T-cell (primary cell): ENCODE data around the gene RAB18. TPM values are rescaled to one million over a fixed set of nuclear protein-coding genes. Genes with fewer than 3 reads are reported as not detected.

ENCODE experiments used
- ATAC-seq, 4 experiments: fragments of 200-7000 bp in 3 of 4; fragments of 150-1000 bp in 1 of 4; cut with Tn5 transposase; replicated peaks in 1 of 4; 1 replicate in 3 of 4; 2 replicates in 1 of 4; pipeline ENCODE4 v1.10.0; 2021; ENCODE audit warnings: moderate library complexity in 3 of 4, mild to moderate bottlenecking in 2 of 4, moderate number of reproducible peaks in 1 of 4
- CTCF ChIA-PET, 2 donors: fragments of 300-600 bp; sonication (Branson Sonifier 250); formaldehyde crosslinking; loops; one replicate each; lab custom pipeline; 2022; ENCODE audit warnings: antibody characterized with exemption in 2 of 2; lab: Charles Lee
- POLR2A ChIA-PET, 2 donors: fragments of 300-600 bp; sonication (Branson Sonifier 250); formaldehyde crosslinking; loops; one replicate each; lab custom pipeline; 2022; ENCODE audit warnings: antibody characterized with exemption in 2 of 2; lab: Charles Lee
- DNase-seq, 35 experiments: peaks; one replicate each; pipeline versions ENCODE4 v3.0.0 to v3.0.0-alpha.2; 2013 to 2023
- H3K27ac ChIP-seq: one replicate; pipeline ENCODE4 v1.5.1; 2013; ENCODE audit warnings: low read length
- H3K27me3 ChIP-seq, 2 experiments: replicated peaks in 1 of 2; 1 replicate in 1 of 2; 2 replicates in 1 of 2; pipeline versions ENCODE4 v1.6.1 to v1.7.0; 2013; ENCODE audit warnings: low read length in 1 of 2, mixed read lengths in 1 of 2; ENCODE audit not compliant: control insufficient read depth in 2 of 2, insufficient read depth in 2 of 2; ENCODE audit errors: extremely low read depth in 1 of 2
- H3K36me3 ChIP-seq, 2 donors: 1 replicate in 1 of 2; 2 replicates in 1 of 2; pipeline versions ENCODE4 v1.6.1 to v1.7.0; 2013; ENCODE audit warnings: low read length in 1 of 2; ENCODE audit not compliant: control insufficient read depth in 2 of 2, insufficient read depth in 1 of 2; ENCODE audit errors: extremely low read depth in 1 of 2
- H3K4me1 ChIP-seq, 2 experiments: 1 replicate in 1 of 2; 2 replicates in 1 of 2; pipeline versions ENCODE4 v1.6.1 to v1.7.0; 2013; ENCODE audit warnings: low read length in 2 of 2, mixed read lengths in 1 of 2; ENCODE audit not compliant: insufficient read depth in 2 of 2, control insufficient read depth in 1 of 2; ENCODE audit errors: extremely low read depth in 1 of 2
- H3K4me3 ChIP-seq, 2 donors: 1 replicate in 1 of 2; 2 replicates in 1 of 2; pipeline versions ENCODE4 v1.5.1 to v1.7.0; 2013; ENCODE audit warnings: mild to moderate bottlenecking in 2 of 2, low read length in 1 of 2, moderate library complexity in 1 of 2; ENCODE audit not compliant: control insufficient read depth in 1 of 2; ENCODE audit errors: extremely low read depth in 1 of 2
- H3K9me3 ChIP-seq: 2 replicates; pipeline ENCODE4 v1.7.0; 2013
- H3K27ac Mint-ChIP-seq, 2 donors: one replicate each; pipeline ENCODE4 v1.8.0; 2020 to 2021; ENCODE audit warnings: mild to moderate bottlenecking in 2 of 2, mixed read lengths in 2 of 2
- H3K27me3 Mint-ChIP-seq, 2 donors: one replicate each; pipeline ENCODE4 v1.8.0; 2021 to 2022; ENCODE audit warnings: mixed read lengths in 2 of 2
- H3K36me3 Mint-ChIP-seq: one replicate; pipeline ENCODE4 v1.8.0; 2021; ENCODE audit warnings: mixed read lengths
- H3K4me1 Mint-ChIP-seq, 3 donors: one replicate each; pipeline ENCODE4 v1.8.0; 2020 to 2022; ENCODE audit warnings: mixed read lengths in 3 of 3, mild to moderate bottlenecking in 1 of 3
- H3K4me3 Mint-ChIP-seq, 3 donors: one replicate each; pipeline ENCODE4 v1.8.0; 2020 to 2022; ENCODE audit warnings: mild to moderate bottlenecking in 3 of 3, mixed read lengths in 3 of 3, moderate library complexity in 3 of 3
- H3K9me3 Mint-ChIP-seq, 3 donors: one replicate each; pipeline ENCODE4 v1.8.0; 2020 to 2022; ENCODE audit warnings: mixed read lengths in 3 of 3
- WGBS: methylation state at CpG from one replicate; pipeline ENCODE4 v1.1.5; 2013; ENCODE audit warnings: missing lambda C conversion rate; ENCODE audit not compliant: insufficient coverage; 5-methylcytosine and 5-hydroxymethylcytosine counted together
- total RNA-seq, 35 experiments: library from RNA in 6 of 35; stranded (reverse) in 6 of 35; fragments of 120-200 nt in 1 of 35; gene quantifications; one replicate each; pipeline versions ENCODE4 v1.2.1 to v1.2.4 and lab custom pipeline; 2013 to 2026

Gene RAB18
- total RNA-seq, 5 donors from 2014 or later (not counting 1 experiment from before 2014, with no cell fraction given): 56.5 to 118 (median 69.5) TPM

DNA sequence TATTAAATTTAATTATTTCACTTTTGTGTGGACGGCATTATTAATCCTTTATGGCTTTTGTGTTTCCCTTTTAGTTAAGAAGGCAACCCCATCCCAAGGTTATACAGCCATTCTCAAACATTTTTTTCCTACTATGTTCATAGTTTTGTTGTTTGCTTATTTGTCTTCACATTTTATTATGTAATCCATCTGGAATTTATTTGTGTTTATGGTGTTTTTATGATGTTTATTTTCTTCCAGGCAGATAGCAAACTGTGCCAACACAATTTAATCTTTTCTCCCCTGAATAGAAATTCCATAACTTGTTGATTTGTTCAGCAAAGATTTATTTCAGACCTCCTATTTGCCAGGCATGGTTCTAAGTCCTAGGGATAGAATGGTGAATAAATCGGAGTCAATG, 42.9 kb downstream of the RAB18 start:
- no peak overlapping the region for H3K27ac ChIP-seq
- no peaks in the 10 kb centered on the region for H3K9me3 ChIP-seq
- H3K4me1 ChIP-seq: peaks cover 6 to 11% of the 10 kb centered on the region in 2 experiments
- no peak for DNase-seq
- H3K4me3 ChIP-seq: no peak overlapping the region
- H3K36me3 ChIP-seq: peaks cover 0 to 4% of the 10 kb centered on the region in 2 donors
- Mint-ChIP-seq H3K27ac (no peak overlapping the region), H3K36me3 (peaks cover 26% of the 10 kb centered on the region), H3K4me1 (peaks cover 11 to 19% (median 15%) of the 10 kb centered on the region in 3 donors), H3K4me3 (no peak overlapping the region), H3K27me3 (no peaks in the 10 kb centered on the region), H3K9me3 (no peaks in the 10 kb centered on the region)
- ATAC-seq: no peak
- CTCF ChIA-PET: no interaction called here
- POLR2A ChIA-PET: no interaction called here
- no CpG with 5 or more reads among the region's 2 CpGs for WGBS
- H3K27me3 ChIP-seq: no peaks in the 10 kb centered on the region

DNA sequence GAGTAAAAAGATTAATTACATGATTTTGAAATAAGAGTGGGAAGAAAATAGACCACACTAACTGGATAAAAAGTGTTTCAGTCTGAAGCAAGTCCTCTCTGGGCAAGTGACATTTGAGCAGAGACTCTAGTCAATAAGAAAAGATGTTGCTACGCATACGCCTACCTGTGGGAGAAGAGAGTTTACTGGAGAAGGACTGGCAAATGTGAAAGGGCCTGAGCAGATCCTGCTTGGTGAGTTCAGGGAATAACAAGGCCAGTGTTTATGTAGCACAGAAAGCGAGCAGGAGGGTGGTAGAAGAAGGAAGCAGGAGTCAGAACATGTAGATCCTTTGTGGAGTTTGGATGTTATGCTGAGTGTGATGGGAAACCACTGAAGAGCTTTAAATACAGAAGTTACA, 43.4 kb downstream of the RAB18 start:
- H3K9me3 ChIP-seq: no peaks in the 10 kb centered on the region
- Mint-ChIP-seq H3K4me1 (peaks cover 8 to 14% (median 12%) of the 10 kb centered on the region in 3 donors), H3K27ac (no peak overlapping the region), H3K27me3 (no peaks in the 10 kb centered on the region), H3K9me3 (no peaks in the 10 kb centered on the region), H3K36me3 (peaks cover 25% of the 10 kb centered on the region), H3K4me3 (no peak overlapping the region)
- H3K27me3 ChIP-seq: no peaks in the 10 kb centered on the region
- no peak overlapping the region for H3K4me3 ChIP-seq
- H3K27ac ChIP-seq: no peak overlapping the region
- peaks cover 0 to 4% of the 10 kb centered on the region in 2 donors for H3K36me3 ChIP-seq
- ChIA-PET POLR2A (interaction anchor here in 1 of 2 donors (0.6 kb wide), 1 partner anchor 173 kb away, joined by 7 read pairs; no protein-coding TSS in a partner anchor), CTCF (no interaction called here)
- no peak for DNase-seq
- 100% methylated on average over 3 of the region's 3 CpGs for WGBS
- H3K4me1 ChIP-seq: peaks cover 6 to 8% of the 10 kb centered on the region in 2 experiments
- no peak for ATAC-seq

DNA sequence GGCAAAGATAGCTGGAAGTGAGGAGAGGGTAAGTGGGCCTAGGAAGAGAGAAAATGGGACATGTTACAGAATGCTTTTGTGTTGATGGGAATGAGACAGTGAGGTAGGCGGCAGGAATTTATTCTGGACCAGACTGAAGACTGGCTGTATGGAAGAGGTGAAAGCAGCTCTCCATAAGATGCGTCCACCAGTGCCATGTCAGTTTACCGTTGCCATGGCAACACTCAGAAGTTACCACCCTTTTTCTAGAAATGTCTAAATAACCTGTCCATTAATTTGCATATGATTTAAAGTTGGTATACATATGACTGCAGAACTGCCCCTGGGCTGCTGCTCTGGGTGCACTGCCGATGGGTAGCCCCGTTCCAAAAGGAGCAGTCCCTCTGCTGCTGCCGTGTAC, 46.7 kb downstream of the RAB18 start:
- Mint-ChIP-seq H3K36me3 (peaks cover 14% of the 10 kb centered on the region), H3K27ac (no peak overlapping the region), H3K4me3 (no peak overlapping the region), H3K9me3 (no peaks in the 10 kb centered on the region), H3K4me1 (peaks cover 0 to under 1% (median 0%) of the 10 kb centered on the region in 3 donors), H3K27me3 (no peaks in the 10 kb centered on the region)
- H3K27ac ChIP-seq: no peak overlapping the region
- H3K36me3 ChIP-seq: no peaks in the 10 kb centered on the region
- DNase-seq (no peak), ATAC-seq (no peak)
- no peaks in the 10 kb centered on the region for H3K27me3 ChIP-seq
- CTCF ChIA-PET: no interaction called here
- POLR2A ChIA-PET: no interaction called here
- H3K9me3 ChIP-seq: no peaks in the 10 kb centered on the region
- 94% methylated on average over 4 of the region's 6 CpGs for WGBS
- H3K4me3 ChIP-seq: no peak overlapping the region
- no peaks in the 10 kb centered on the region for H3K4me1 ChIP-seq

DNA sequence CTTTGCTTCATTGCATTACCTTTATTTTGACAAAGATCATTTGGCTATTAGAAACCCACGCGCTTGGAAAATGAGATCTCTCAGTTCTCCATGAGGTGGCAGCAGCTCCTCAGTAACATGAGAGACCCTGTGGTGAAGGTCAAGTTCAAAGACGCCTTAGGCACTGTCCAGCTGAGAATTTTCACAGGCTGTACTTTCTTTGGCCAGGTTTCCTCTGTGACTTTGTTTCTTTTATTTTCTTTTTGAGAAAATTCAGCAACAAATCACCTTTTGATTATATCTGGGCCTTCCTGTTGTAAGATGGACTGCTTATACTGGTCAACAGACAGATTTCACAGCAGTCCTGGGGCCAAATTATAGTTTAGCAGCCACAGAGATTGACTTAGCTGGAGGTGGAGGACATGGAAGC, 54.5 kb downstream of the RAB18 start:
- ChIA-PET CTCF (interaction anchor here in 1 of 2 donors (0.5 to 0.6 kb wide), 3 partner anchors 13 to 683 kb away, joined by 3 to 5 read pairs (median 5); no protein-coding TSS in a partner anchor), POLR2A (no interaction called here)
- H3K27me3 ChIP-seq: no peaks in the 10 kb centered on the region
- no peaks in the 10 kb centered on the region for H3K9me3 ChIP-seq
- H3K4me1 Mint-ChIP-seq: no peaks in the 10 kb centered on the region
- no peak overlapping the region for H3K27ac Mint-ChIP-seq
- no peaks in the 10 kb centered on the region for H3K36me3 Mint-ChIP-seq
- no peaks in the 10 kb centered on the region for H3K9me3 Mint-ChIP-seq
- peak in 12 of 35 experiments; percentile 5 to 60 (median 12) for DNase-seq
- H3K4me1 ChIP-seq: peaks cover 0 to under 1% of the 10 kb centered on the region in 2 experiments
- H3K27ac ChIP-seq: no peak overlapping the region
- H3K27me3 Mint-ChIP-seq: peaks cover 0 to 1% of the 10 kb centered on the region in 2 donors
- no peaks in the 10 kb centered on the region for H3K36me3 ChIP-seq
- 7% methylated on average over 3 of the region's 3 CpGs for WGBS
- peak in 1 of 4 experiments; percentile 26 for ATAC-seq
- H3K4me3 ChIP-seq: no peak overlapping the region
- H3K4me3 Mint-ChIP-seq: no peak overlapping the region

DNA sequence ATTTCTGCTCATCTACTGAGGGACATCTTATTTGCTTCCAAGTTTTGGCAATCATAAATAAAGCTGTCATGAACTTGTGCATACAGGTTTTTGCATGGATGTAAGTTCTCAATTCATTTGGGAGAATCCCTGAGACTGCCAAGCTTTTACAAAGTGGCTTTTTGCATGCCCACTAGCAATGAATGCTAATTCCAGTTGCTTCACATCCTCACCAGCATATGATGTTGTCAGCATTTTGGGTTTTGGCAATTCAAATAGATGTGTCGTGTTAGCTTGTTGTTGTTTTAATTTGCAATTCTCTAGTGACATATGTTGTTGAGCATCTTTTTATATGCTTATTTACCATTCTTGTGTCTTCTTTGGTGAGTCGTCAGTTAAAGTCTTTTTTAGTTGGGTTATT, 57.2 kb downstream of the RAB18 start:
- Mint-ChIP-seq H3K4me3 (no peak overlapping the region), H3K27ac (no peak overlapping the region), H3K36me3 (no peaks in the 10 kb centered on the region), H3K27me3 (peaks cover 0 to 1% of the 10 kb centered on the region in 2 donors), H3K9me3 (no peaks in the 10 kb centered on the region), H3K4me1 (peaks cover 15 to 19% (median 16%) of the 10 kb centered on the region in 3 donors)
- ChIA-PET POLR2A (interaction anchor here in 1 of 2 donors (0.6 to 1.0 kb wide), 2 partner anchors 20 to 102 kb away, joined by 3 read pairs; no protein-coding TSS in a partner anchor), CTCF (interaction anchor here in 1 of 2 donors (0.5 kb wide), 1 partner anchor 8 kb away, joined by 3 read pairs; no protein-coding TSS in a partner anchor)
- Histone ChIP-seq H3K27me3 (peaks cover 0 to 2% of the 10 kb centered on the region in 2 experiments), H3K9me3 (no peaks in the 10 kb centered on the region), H3K27ac (no peak overlapping the region), H3K4me1 (peaks cover 0 to 4% of the 10 kb centered on the region in 2 experiments), H3K4me3 (no peak overlapping the region), H3K36me3 (no peaks in the 10 kb centered on the region)
- WGBS: no CpG with 5 or more reads among the region's 2 CpGs
- no peak for ATAC-seq
- DNase-seq: no peak

DNA sequence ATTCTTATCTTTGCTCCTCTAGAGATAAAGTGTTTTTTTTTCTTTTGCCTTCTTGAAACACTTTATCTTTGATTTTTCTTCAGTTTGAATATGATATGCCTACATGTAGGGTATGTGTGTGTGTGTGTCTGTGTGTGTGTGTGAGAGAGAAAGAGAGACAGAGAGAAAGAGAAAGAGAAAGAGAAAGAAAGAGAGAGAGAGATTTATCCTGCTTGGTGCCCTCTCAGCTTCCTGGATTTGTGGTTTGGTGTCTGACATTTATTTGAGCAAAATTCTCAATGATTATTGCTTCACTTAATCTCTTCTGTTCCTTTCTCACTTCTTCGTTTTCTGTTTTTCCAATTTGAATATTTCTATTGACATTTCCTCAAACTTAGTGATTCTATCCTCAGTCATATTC, 60.3 kb downstream of the RAB18 start:
- no CpG with 5 or more reads among the region's 1 CpG for WGBS
- ATAC-seq (peak in 1 of 4 experiments; percentile 33), DNase-seq (no peak)
- Histone ChIP-seq H3K27ac (peak overlapping the region; percentile 32), H3K27me3 (peaks cover 0 to 2% of the 10 kb centered on the region in 2 experiments), H3K4me1 (peaks cover 0 to 13% of the 10 kb centered on the region in 2 experiments), H3K36me3 (no peaks in the 10 kb centered on the region), H3K4me3 (no peak overlapping the region), H3K9me3 (no peaks in the 10 kb centered on the region)
- Mint-ChIP-seq H3K27ac (peak overlapping the region; percentile 66 to 81), H3K4me3 (peak overlapping the region; percentile 10 to 41 (median 26)), H3K27me3 (peaks cover 0 to 1% of the 10 kb centered on the region in 2 donors), H3K36me3 (no peaks in the 10 kb centered on the region), H3K9me3 (no peaks in the 10 kb centered on the region), H3K4me1 (peaks cover 32 to 39% (median 34%) of the 10 kb centered on the region in 3 donors)
- POLR2A ChIA-PET: interaction anchor here in 1 of 2 donors (0.6 to 0.8 kb wide), 2 partner anchors 29 to 61 kb away, joined by 4 to 8 read pairs; no protein-coding TSS in a partner anchor
- CTCF ChIA-PET: no interaction called here
